ENCODE results near the gene BTBD18. TPM values are rescaled to one million over a fixed set of nuclear protein-coding genes. Genes with fewer than 3 reads are reported as not detected.

Gene BTBD18
- total and polyA plus RNA-seq, 10 of the 15 experiments (the other 5 are each of a cell fraction or from before 2014, with no cell fraction given): 0.05 to 0.58 (median 0.19) TPM; not detected in 6

GRCh38 chr11:57792060-57792541, 40.5 kb upstream of the BTBD18 start (continued):
- TF ChIP-seq RELA (IDR thresholded peaks at IDR 0.05; ENCODE audit: borderline replicate concordance, partially characterized antibody) (no peak), ZSCAN29 (IDR thresholded peaks at IDR 0.05) (no peak), REST (IDR thresholded peaks at IDR 0.05; ENCODE audit: low read depth, low read length) (no peak), CREM (IDR thresholded peaks at IDR 0.05; ENCODE audit: low read depth) (peak; percentile 87), E2F8 (IDR thresholded peaks at IDR 0.05; ENCODE audit: low read depth, partially characterized antibody) (no peak), RELB (IDR thresholded peaks at IDR 0.05; ENCODE audit: low read depth) (no peak), MYB (IDR thresholded peaks at IDR 0.05; ENCODE audit: borderline replicate concordance, low read depth, low read length) (0 out of 2 replicates have a peak, but pooled peaks have one; percentile 42), CREB1 (IDR thresholded peaks at IDR 0.05; ENCODE audit: low read depth) (peak; percentile 85), ATF7 (IDR thresholded peaks at IDR 0.05; ENCODE audit: low read depth) (peak; percentile 99), FOXM1 (IDR thresholded peaks at IDR 0.05; ENCODE audit: low read depth, low read length) (peak; percentile 84; the same call in 1 of the 2 replicates), SKIL (IDR thresholded peaks at IDR 0.05; ENCODE audit: low read depth, poor library complexity, severe bottlenecking) (peak; percentile 98), ZNF687 (IDR thresholded peaks at IDR 0.05) (0 out of 2 replicates have a peak, but pooled peaks have one; percentile 18), ELK1 (IDR thresholded peaks at IDR 0.05; ENCODE audit: low read depth, low read length) (no peak)
